HG02623 (cell line): Measurements from ENCODE around the gene VCX2.
"Not testable (repeated sequence)": the region's sequence is repeated elsewhere in the genome, so short reads cannot be mapped to it uniquely, and the experiment has no call there.

Experiments
- ATAC-seq: cut with Tn5 transposase; IDR thresholded peaks from one replicate; pipeline ENCODE4 v1.9.1; 2021; ENCODE audit warnings: moderate library complexity; ENCODE audit not compliant: unreplicated experiment

The VCX2 gene

DNA sequence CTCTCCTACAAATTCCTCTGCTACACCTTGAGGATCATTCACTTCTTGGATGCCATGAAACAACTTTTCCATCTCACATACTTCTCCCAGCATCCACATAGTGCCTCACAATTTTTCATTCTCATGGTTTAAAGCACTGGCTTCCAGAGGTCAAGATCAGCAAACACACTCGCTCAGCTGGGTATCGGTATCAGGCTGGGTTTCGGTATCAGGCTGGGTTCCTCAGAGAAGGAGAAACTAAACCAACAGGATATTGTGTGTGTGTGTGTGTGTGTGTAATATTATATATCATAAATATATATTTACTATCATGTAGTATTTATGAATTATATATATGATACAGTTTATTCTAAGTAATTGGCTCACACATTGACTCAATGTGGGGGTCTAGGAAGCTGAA is at the start of gene VCX2:
TSS of gene VCX2 (minus strand) at position 99 of the 400 bp plus-strand sequence. CDS start 624 bp downstream, outside the sequence.
- ATAC-seq: not testable (repeated sequence)

- ATAC-seq: no peak
These were observed 33.9 kb upstream of the VCX2 start for GRCh38 chrX:8204943-8205342.

DNA sequence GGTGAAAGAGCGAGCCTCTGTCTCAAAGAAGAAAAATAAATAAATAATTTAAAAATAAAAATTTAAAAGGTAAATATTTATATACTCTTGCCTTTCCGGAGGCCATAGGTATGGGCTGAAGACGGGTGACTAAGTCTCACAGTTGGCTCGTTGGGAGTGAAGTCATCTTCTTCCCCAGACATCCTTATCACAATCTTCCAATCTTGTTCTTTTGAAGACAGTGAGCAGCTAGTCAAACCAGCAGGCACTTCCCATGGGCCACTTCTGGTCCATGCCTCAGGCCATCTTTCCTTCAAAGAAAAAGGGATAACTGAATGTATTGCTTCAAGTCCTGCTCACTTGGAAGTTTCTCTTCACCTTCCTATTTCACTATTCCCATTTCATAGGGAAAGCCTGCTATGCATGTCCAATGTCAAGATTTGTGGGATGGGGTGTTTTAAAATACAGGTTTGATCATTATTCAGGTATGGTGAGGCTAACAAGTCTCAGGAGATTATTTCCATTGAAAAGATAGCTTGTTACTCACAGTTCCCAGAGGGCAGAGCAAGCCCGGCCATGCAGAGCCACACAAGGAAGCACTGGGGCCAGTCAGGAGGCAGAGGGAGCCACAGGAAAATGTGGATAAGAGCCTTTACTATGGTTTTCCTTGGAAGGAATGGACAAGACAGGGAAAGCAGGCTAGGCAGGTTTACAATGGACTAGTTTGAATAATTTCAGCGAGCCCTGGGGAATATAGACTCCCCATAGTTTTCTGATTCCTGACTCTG is 33.3 kb upstream of the VCX2 start:
- ATAC-seq: no peak

- no peak for ATAC-seq
These were observed 30.8 kb upstream of the VCX2 start for GRCh38 chrX:8201896-8202331.

- no peak for ATAC-seq
These were observed 25.7 kb upstream of the VCX2 start for GRCh38 chrX:8196776-8197175.

GRCh38 chrX:8194216-8194615 is 23.1 kb upstream of the VCX2 start:
- ATAC-seq: no peak

GRCh38 chrX:8192276-8192675 is 21.2 kb upstream of the VCX2 start:
- ATAC-seq: no peak

DNA sequence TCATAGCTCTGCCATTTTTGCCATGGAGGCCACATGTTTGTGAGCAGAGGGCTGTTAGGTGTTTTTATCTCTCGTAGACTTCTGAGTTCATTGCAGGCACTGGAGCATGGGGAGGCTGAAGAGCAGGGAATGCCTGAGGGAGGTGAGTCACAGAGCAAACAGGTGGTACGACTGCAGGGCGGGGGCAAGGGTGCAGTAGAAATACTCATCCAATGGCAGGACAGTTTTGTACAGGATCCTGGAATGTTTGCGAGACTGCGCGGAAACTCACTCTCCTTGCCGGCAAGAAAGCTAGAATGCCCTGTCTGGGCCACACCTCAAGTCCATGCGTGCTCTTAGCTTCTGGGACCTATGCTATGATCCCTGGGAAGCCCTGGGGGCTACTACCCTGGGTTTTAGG is 20.0 kb upstream of the VCX2 start:
- ATAC-seq: no peak

DNA sequence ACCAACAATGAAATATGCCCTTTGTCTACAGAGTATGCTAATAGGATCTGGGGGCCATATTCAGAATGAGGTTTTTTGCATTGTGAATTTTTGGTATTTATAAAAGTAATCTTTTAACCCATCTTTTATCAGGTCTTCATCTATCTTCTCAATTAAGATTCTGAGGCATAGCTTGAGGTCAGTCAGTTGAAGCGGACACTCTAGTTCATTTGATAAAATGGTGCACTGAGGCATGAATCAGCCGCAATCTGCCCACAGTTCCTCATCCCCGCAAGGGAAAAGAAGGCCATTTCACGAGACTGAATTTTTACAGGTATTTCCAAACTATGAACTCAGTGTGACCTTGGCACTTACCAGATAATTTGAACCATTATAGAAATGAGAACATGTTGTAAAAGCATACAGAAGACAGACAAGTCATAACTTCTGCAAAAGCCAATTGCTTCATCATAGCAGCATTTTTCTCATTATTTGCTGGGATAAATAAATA is 19.3 kb upstream of the VCX2 start:
- ATAC-seq: no peak

DNA sequence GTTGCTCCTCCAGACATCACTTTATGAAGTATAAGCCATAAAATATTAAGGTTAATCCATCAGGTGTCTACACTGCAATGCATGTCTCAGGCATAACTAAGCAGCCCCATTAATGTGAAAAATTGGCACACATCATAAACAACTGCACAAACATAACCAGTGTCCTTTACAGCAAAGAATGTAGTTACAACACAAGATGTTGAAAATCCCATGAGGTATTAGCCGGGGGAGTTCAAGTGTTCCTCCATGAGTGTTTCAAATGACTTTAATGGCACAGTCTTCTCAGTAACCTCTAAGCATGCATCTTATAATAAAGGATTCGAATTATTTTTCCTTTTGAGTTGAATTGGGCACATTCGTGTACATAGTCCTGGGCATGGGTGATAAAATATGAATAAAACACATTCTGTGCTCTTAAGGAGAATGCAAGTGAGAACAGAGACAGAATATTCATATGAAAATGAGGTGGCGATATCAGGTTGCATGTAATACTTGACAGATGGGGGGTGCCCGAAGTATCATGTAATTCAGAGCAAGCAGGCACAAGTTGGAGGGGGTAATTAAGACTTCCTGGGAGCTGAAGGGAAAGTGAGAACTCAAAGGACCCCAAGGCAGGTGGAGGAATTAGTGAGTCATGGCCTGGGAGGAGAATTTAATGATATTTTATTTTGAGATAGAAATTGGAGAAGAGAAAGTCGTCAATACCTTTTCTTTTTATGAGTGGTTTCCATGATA is 18.2 kb upstream of the VCX2 start:
- ATAC-seq: no peak

- ATAC-seq: no peak
These were observed 12.3 kb upstream of the VCX2 start for GRCh38 chrX:8183346-8183745.

GRCh38 chrX:8179656-8180055 is 8.6 kb upstream of the VCX2 start:
- no peak for ATAC-seq

- ATAC-seq: not testable (repeated sequence)
These were observed 17.1 kb downstream of the VCX2 start for GRCh38 chrX:8154011-8154410.

- ATAC-seq: no peak
These were observed 23.8 kb downstream of the VCX2 start for GRCh38 chrX:8147226-8147625.

- no peak for ATAC-seq
These were observed 26.1 kb downstream of the VCX2 start for GRCh38 chrX:8144925-8145324.

- no peak for ATAC-seq
These were observed 29.2 kb downstream of the VCX2 start for GRCh38 chrX:8141896-8142295.

GRCh38 chrX:8140986-8141744 is 29.9 kb downstream of the VCX2 start:
- no peak for ATAC-seq

- ATAC-seq: no peak
These were observed 31.4 kb downstream of the VCX2 start for GRCh38 chrX:8139716-8140115.

GRCh38 chrX:8138252-8138651 is 32.8 kb downstream of the VCX2 start:
- no peak for ATAC-seq

- no peak for ATAC-seq
These were observed 44.4 kb downstream of the VCX2 start for GRCh38 chrX:8126648-8127047.

- ATAC-seq: no peak
These were observed 45.0 kb downstream of the VCX2 start for GRCh38 chrX:8126092-8126491.
